Stromal cell of bone marrow (primary cell): Measurements from ENCODE around the gene ARL1.
"Not testable (repeated sequence)": the region's sequence is repeated elsewhere in the genome, so short reads cannot be mapped to it uniquely, and the experiment has no call there.

Experiments
- DNase-seq: peaks from one replicate; pipeline ENCODE4 v3.0.0-alpha.2; 2012; ENCODE audit warnings: low read depth

Gene ARL1

GRCh38 chr12:101407436-101408345 lies at the start of gene ARL1:
TSS of gene ARL1 (minus strand) at chr12:101407772. CDS start at chr12:101407645, 127 bp downstream.
- peak; percentile 78 for DNase-seq

DNA sequence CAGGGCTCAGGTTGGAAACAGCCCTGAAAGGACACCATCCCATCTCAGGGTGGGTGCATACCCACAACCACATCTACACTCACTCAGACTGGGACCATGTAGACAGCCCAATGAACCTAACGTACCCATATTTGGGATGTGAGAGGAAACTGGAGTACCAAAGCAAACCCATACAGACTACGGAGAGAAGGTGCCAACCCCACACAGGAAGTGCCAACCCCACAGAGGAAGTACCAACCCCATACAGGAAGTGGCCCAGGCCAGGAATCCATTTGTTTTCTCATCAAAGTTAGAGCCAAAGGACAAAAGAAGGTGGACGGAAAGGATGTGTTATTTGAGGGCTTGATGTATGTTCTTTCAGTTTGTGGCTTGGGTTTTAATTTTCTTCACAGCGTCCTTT lies 48.1 kb upstream of the ARL1 start:
- no peak for DNase-seq

DNA sequence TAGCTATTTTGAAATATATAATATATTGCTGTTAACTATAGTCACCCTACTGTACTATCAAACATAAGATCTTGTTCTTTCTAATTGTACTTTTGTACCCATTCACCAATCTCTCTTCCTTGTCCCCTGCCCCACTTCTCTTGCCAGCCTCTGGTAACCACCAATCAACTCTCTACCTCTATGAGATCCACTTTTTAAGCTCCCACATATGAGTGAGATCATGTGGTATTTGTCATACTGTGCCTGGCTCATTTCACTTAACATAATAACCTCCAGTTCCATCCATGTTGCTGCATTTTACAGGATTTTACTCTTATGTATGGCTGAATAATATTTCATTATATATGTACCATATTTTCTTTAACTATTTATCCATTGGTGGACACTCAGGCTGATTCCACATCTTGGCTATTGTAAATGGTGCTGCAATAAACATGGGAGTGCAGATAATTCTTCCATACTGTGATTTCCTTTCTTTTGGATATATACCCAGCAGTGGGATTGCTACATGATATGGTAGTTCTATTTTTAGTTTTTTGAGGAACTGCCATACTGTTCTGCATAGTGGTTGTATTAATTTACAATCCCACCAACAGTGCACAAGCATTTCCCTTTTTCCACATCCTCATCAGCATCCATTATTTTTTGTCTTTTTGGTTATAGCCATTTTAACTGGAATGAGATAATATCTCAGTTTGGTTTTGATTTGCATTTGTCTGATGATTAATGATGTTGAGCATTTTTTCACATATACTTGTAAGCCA lies 34.1 kb upstream of the ARL1 start:
- no peak for DNase-seq

GRCh38 chr12:101439236-101439635 lies 31.7 kb upstream of the ARL1 start:
- DNase-seq = no peak

DNA sequence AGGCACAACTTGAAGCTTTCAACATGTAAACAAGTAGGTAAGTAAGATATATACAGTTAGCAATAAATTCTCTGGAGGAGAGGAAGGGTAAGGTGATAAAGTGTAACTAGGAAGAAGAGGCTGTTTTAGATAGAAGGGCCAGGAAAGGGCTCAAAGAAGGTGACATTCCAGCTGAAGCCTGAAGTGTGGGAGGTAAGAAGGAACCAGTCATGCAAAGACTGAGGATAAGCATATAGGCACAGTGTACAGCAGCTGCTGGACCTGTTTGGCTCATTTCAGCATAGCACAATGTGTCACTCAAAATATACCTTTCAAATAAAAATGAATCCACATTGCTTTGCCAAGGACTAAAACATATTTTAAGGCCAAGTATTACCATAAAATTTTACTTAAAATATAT lies 28.6 kb upstream of the ARL1 start:
- no peak for DNase-seq

GRCh38 chr12:101430456-101430855 lies 22.9 kb upstream of the ARL1 start:
- DNase-seq = no peak

DNA sequence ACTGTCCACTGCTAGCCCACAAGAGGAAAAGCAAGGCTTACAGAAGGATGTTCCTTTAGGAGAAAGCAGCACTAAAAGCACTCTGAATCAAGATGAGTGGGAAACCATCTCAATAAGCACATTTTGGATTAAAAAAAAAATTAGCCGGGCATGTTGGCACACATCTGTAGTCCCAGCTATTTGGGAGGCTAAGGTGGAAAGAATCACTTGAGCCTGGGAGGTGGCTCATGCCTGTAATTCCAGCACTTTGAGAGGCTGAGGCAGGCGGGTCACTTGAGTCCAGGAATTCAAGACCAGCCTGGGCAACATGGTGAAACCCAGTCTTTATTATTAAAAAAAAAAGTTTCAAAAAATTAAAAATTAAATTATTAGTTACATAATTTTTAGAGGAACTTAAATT lies 17.0 kb upstream of the ARL1 start:
- DNase-seq = no peak

DNA sequence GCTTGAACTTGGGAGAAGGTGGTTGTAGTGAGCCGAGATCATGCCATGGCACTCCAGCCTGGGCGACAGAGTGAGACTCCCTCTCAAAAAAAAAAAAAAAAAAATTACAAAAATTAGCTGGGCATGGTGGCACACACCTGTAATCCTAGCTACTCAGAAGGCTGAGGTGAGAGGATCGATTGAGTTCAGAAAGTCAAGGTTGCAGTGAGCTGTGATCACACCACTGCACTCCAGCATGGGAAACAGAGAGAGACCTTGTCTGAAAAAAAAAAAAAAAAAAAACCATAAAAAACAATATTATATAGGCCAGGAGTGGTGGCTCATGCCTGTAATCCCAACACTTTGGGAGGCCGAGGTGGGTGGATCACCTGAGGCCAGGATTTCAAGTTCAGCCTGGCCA lies 14.5 kb upstream of the ARL1 start:
- DNase-seq = not testable (repeated sequence)

DNA sequence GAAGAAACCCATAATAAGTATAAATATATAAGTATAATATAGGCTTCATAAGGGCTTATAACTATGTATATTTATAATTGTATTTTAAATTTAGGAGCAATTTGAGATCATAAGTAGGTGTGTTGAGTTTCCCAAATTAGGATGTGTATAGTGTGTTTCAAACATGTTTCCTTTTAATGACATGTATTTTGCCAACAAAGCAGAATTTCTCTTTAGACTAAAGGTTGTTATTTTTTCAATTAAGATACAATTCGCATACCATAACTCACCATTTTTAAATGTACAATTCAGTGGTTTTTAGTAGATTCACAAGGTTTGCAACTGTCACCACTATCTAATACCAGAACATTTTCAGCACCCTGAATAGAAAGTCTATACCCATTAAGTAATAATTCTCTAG lies 7.7 kb upstream of the ARL1 start:
- no peak for DNase-seq

GRCh38 chr12:101414533-101415119 lies 7.1 kb upstream of the ARL1 start:
- DNase-seq = peak; percentile 33

- not testable (repeated sequence) for DNase-seq
Measured at GRCh38 chr12:101410169-101410568, 2.6 kb upstream of the ARL1 start.

GRCh38 chr12:101407049-101407435 lies 530 bp downstream of the ARL1 start:
- no peak for DNase-seq

- DNase-seq = not testable (repeated sequence)
Measured at GRCh38 chr12:101391181-101391580, 16.4 kb downstream of the ARL1 start.

GRCh38 chr12:101379149-101379548 lies 28.4 kb downstream of the ARL1 start:
- no peak for DNase-seq

DNA sequence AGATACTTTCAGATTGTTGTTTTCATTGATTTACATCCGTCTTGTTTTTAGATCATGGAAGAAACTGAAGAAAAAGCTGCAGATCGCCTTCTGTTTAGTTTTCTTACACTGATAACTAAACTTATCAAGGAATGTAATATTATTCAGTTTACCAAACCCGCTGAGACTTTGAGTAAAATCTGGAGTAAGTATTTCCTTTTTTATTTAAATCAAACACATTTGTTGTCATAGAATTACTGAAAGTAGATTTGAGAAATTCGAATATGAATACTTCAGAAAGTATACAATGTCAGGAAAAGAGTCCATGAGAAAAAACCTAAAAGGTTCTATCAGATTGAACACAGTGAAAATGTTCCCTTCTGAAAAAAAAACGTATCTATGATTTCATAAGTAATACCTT lies 32.0 kb downstream of the ARL1 start:
- DNase-seq = no peak

DNA sequence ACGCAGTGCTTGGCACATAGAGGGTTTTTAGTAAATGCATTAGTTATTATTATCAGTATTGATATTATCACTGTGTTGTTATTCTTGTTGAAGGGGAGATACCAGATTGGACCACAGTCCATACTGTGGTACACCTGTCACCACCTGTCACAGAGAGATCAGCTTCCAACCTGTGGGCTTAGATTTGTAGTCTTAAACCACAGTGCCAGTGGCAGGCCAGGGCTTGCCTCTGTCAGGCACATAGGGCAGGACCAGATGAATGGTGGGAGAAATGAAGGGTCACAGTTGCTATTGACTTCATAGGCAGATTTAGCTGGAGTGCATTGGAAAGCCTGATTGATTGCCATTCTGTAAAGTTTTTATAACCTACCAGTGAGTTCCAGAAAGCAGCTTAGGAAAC lies 35.1 kb downstream of the ARL1 start:
- DNase-seq = no peak

GRCh38 chr12:101368016-101368415 lies 39.6 kb downstream of the ARL1 start:
- DNase-seq = no peak

GRCh38 chr12:101361455-101361854 lies 46.1 kb downstream of the ARL1 start:
- no peak for DNase-seq

DNA sequence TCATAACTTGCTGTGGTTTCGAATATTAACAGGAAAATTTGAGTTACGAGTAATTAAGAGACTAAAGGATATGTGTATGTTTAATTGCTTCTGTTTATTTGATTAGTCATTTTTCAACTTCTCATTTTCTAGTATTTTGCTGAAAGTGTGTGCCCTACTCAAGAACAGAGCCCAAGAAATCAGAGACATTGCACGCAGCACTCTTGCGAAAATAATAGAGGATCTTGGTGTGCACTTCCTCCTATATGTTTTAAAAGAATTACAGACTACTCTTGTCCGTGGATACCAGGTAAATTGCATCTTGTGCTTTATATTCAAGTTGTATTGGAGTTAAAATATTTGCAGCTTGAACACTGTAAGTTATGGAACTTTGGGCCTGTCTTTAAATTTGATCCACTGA lies 50.8 kb downstream of the ARL1 start:
- no peak for DNase-seq

- DNase-seq = no peak
Measured at GRCh38 chr12:101351682-101352081, 55.9 kb downstream of the ARL1 start.

DNA sequence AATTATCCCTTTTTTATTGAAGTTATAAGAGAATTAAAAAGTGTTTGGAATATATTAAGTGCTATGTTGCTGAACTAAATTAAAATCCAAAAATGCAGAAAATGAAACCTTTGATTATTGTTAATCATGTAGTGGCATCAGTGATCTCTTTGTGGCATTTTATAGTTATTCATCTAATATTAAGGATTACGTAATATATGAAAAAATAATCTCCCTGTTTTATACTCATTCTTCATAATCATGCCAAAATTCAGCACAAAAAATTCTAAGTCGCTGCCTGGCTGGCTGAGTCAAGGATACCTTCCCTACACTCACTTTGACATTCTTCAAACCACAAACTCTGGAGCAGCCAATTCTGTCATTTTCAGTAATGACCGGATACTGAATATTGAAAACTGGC lies 63.7 kb downstream of the ARL1 start:
- no peak for DNase-seq
